Measurements from ENCODE around the gene CCND2. TPM values are rescaled to one million over a fixed set of nuclear protein-coding genes. Genes with fewer than 3 reads are reported as not detected.

CCND2 gene
- total RNA-seq, 1 donor from 2014 or later = 94.2 TPM

- TF ChIP-seq CTCF (IDR thresholded peaks at IDR 0.05) = no peak
- Histone ChIP-seq H3K27me3 (peaks cover 26% of the 10 kb centered on the region), H3K9me3 (no peaks in the 10 kb centered on the region), H3K4me3 (peak overlapping the region; percentile 77), H3K36me3 (no peaks in the 10 kb centered on the region), H3K4me1 (peaks cover 32% of the 10 kb centered on the region), H3K27ac (peak overlapping the region; percentile 78)
- intact Hi-C loops (cut with DNase I) = no loop called here
- ATAC-seq = no peak
- no peak for DNase-seq
Measured at GRCh38 chr12:4268329-4269181, 5.0 kb upstream of the CCND2 start.

GRCh38 chr12:4269279-4269991, 4.1 kb upstream of the CCND2 start:
- no peaks in the 10 kb centered on the region for H3K36me3 ChIP-seq
- ATAC-seq (peak; percentile 43), DNase-seq (peak; percentile 89)
- peaks cover 35% of the 10 kb centered on the region for H3K27me3 ChIP-seq
- peak; percentile 15 for TF ChIP-seq CTCF (IDR thresholded peaks at IDR 0.05)
- H3K4me1 ChIP-seq = peaks cover 37% of the 10 kb centered on the region
- no peaks in the 10 kb centered on the region for H3K9me3 ChIP-seq
- H3K4me3 ChIP-seq = peak overlapping the region; percentile 77
- H3K27ac ChIP-seq = peak overlapping the region; percentile 78
- intact Hi-C loops (cut with DNase I) = no loop called here

- DNase-seq (no peak), ATAC-seq (no peak)
- Histone ChIP-seq H3K27ac (peak overlapping the region; percentile 78), H3K27me3 (peaks cover 37% of the 10 kb centered on the region), H3K4me1 (peaks cover 37% of the 10 kb centered on the region), H3K36me3 (no peaks in the 10 kb centered on the region), H3K4me3 (peak overlapping the region; percentile 77), H3K9me3 (no peaks in the 10 kb centered on the region)
- no peak for TF ChIP-seq CTCF (IDR thresholded peaks at IDR 0.05)
- intact Hi-C loops (cut with DNase I) = loop anchor here (10.0 kb wide), 1 partner anchor 385 kb away; no protein-coding TSS in a partner anchor
Measured at GRCh38 chr12:4270016-4270830, 3.3 kb upstream of the CCND2 start.

GRCh38 chr12:4270831-4271716, 2.5 kb upstream of the CCND2 start:
- H3K27me3 ChIP-seq = peaks cover 38% of the 10 kb centered on the region
- H3K4me1 ChIP-seq = peaks cover 37% of the 10 kb centered on the region
- H3K27ac ChIP-seq = peak overlapping the region; percentile 64
- no peaks in the 10 kb centered on the region for H3K9me3 ChIP-seq
- ATAC-seq (peak; percentile 2), DNase-seq (peak; percentile 78)
- intact Hi-C loops (cut with DNase I) = loop anchor here (10.0 kb wide), 1 partner anchor 386 kb away; no protein-coding TSS in a partner anchor
- peak overlapping the region; percentile 77 for H3K4me3 ChIP-seq
- no peaks in the 10 kb centered on the region for H3K36me3 ChIP-seq
- no peak for TF ChIP-seq CTCF (IDR thresholded peaks at IDR 0.05)

Measured in upper lobe of right lung (tissue), 1 donor.